Prostate gland (tissue), 2 donors: ENCODE measurements around the gene TRMU. TPM values are rescaled to one million over a fixed set of nuclear protein-coding genes. Genes with fewer than 3 reads are reported as not detected.
A peak's percentile ranks its signal among the peaks of the same experiment; 100 is the strongest.

Source experiments
- DNase-seq: peaks from one replicate; pipeline ENCODE4 v3.0.0-alpha.2; 2019; ENCODE audit warnings: low spot score
- H3K27ac ChIP-seq, 2 donors: fragments of 200-600 bp; sonication (generic); 2 replicates each; pipeline ENCODE4 v1.5.1; 2017 to 2019
- H3K27me3 ChIP-seq: fragments of 200-600 bp; sonication (generic); replicated peaks from 2 replicates; pipeline ENCODE4 v1.5.1; 2019; ENCODE audit not compliant: insufficient read depth
- H3K36me3 ChIP-seq, 2 donors: fragments of 200-600 bp; sonication (generic); 1 replicate in 1 of 2; 2 replicates in 1 of 2; pipeline versions ENCODE4 v1.5.1 to v1.8.1; 2017 to 2019
- H3K4me1 ChIP-seq: fragments of 200-600 bp; sonication (generic); replicated peaks from 2 replicates; pipeline ENCODE4 v1.5.1; 2019
- H3K4me3 ChIP-seq, 2 donors: fragments of 200-600 bp; sonication (generic); 2 replicates each; pipeline ENCODE4 v1.5.1; 2017 to 2019
- H3K9me3 ChIP-seq: fragments of 200-600 bp; sonication (generic); 2 replicates; pipeline ENCODE4 v1.5.1; 2017
- POLR2A ChIP-seq: fragments of 450-650 bp; IDR thresholded peaks from one replicate; pipeline ENCODE4 v1.6.1; 2016; ENCODE audit warnings: antibody characterized with exemption, mild to moderate bottlenecking
- POLR2AphosphoS5 ChIP-seq: sonication (generic); formaldehyde crosslinking; IDR thresholded peaks from one replicate; pipeline ENCODE4 v1.6.1; 2017; ENCODE audit warnings: antibody characterized with exemption
- WGBS: methylation state at CpG from one replicate; pipeline ENCODE4 v1.1.5; 2018; 5-methylcytosine and 5-hydroxymethylcytosine counted together
- intact Hi-C: fragments of 100-400 bp; cut with DNase I; formaldehyde crosslinking; loops from one replicate; pipeline ENCODE4 v1.14.2; 2022
- total RNA-seq, 2 donors: library from RNA; depleted of rRNA; stranded (reverse); fragments of >200 nt; gene quantifications; one replicate each; pipeline ENCODE4 v1.1.0, GENCODE V29; 2016
- TF ChIP-seq, protein P1 (sequence below), 4 experiments: fragments of 200-600 bp in 2 of 4; fragments of 450-650 bp in 2 of 4; sonication (generic) in 2 of 4; IDR thresholded peaks; 1 replicate in 3 of 4; 2 replicates in 1 of 4; pipeline ENCODE4 v1.5.1; 2016 to 2019; ENCODE audit warnings: antibody characterized with exemption in 4 of 4, mild to moderate bottlenecking in 2 of 4, moderate library complexity in 2 of 4

The TRMU gene, protein sequence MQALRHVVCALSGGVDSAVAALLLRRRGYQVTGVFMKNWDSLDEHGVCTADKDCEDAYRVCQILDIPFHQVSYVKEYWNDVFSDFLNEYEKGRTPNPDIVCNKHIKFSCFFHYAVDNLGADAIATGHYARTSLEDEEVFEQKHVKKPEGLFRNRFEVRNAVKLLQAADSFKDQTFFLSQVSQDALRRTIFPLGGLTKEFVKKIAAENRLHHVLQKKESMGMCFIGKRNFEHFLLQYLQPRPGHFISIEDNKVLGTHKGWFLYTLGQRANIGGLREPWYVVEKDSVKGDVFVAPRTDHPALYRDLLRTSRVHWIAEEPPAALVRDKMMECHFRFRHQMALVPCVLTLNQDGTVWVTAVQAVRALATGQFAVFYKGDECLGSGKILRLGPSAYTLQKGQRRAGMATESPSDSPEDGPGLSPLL
- total RNA-seq, result 10 to 100 TPM; 35.1 to 52.9 TPM

DNA sequence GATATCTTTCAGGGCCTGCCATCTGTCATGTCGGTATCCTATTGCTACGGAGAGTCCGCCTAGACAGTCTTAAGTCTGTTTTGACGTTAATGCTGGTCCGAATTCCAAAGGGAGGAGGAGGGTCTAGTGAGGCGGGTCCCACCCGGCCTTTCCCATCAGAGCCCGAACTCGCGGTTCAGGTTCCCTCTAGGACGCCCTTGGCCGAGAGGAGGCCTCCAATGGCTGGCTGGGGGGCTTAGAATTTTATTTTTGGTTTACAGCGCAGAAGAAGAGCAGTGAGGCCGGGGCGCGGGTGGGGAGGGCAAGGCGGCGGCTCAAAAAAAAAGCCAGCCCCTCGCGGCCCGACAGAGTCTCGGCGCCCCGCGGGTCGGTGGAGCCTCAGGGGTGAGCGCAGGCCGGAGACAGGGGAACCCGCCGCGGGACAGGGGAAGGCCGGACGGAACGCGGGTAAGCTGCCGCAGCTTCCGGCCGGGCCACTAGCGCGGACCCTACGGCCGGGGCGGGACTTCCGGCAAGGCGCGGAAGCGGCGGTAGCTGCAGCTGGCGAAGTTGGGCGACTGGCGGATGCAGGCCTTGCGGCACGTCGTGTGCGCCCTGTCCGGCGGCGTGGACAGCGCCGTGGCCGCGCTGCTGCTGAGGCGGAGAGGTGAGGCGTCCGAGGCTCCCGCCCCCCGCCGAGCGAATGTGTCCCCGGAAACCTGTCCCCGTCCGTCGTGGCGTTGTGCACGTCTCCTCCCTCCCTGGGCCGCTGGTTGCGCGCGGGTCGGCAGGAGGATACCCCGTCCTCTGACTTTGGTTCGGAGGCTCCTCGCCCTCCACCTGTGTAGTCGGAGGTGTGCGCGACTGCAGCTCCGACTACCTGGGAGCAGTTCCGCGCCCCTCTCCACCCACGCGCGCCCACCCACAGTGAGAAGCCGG is at the start of gene TRMU:
TRMU (plus strand) TSS at position 514 of the 918 bp plus-strand sequence; CDS start at position 565, 51 bp downstream.
- Histone ChIP-seq H3K27me3 (no peaks in the 10 kb centered on the region), H3K9me3 (no peaks in the 10 kb centered on the region), H3K4me3 (peak within 1 kb of the TSS; percentile 66 to 90), H3K36me3 (peaks cover 5 to 14% of the 10 kb centered on the region in 2 donors), H3K27ac (peak within 1 kb of the TSS; percentile 85 to 86), H3K4me1 (peaks cover 5% of the 10 kb centered on the region)
- WGBS, result 1% methylated on average over 63 of the region's 93 CpGs
- peak; percentile 65 for DNase-seq
- intact Hi-C loops, result no loop called here
- peak; percentile 56 for TF ChIP-seq POLR2A
- TF ChIP-seq POLR2AphosphoS5, result peak; percentile 79
- TF ChIP-seq, protein P1, sequence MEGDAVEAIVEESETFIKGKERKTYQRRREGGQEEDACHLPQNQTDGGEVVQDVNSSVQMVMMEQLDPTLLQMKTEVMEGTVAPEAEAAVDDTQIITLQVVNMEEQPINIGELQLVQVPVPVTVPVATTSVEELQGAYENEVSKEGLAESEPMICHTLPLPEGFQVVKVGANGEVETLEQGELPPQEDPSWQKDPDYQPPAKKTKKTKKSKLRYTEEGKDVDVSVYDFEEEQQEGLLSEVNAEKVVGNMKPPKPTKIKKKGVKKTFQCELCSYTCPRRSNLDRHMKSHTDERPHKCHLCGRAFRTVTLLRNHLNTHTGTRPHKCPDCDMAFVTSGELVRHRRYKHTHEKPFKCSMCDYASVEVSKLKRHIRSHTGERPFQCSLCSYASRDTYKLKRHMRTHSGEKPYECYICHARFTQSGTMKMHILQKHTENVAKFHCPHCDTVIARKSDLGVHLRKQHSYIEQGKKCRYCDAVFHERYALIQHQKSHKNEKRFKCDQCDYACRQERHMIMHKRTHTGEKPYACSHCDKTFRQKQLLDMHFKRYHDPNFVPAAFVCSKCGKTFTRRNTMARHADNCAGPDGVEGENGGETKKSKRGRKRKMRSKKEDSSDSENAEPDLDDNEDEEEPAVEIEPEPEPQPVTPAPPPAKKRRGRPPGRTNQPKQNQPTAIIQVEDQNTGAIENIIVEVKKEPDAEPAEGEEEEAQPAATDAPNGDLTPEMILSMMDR (IDR thresholded peaks at IDR 0.05), result peak in 1 of 4 experiments; percentile 2

- no peak for DNase-seq
- Histone ChIP-seq H3K4me3 (no peak overlapping the region), H3K9me3 (no peaks in the 10 kb centered on the region), H3K4me1 (no peaks in the 10 kb centered on the region), H3K27ac (no peak overlapping the region), H3K36me3 (peaks cover 0 to 19% of the 10 kb centered on the region in 2 donors), H3K27me3 (no peaks in the 10 kb centered on the region)
- 93% methylated on average over 3 of the region's 3 CpGs for WGBS
- intact Hi-C loops, result no loop called here
- TF ChIP-seq, protein P1 (IDR thresholded peaks at IDR 0.05), result no peak
- TF ChIP-seq POLR2A (no peak), POLR2AphosphoS5 (no peak)
Observed at GRCh38 chr22:46286006-46286405, 49.5 kb upstream of the TRMU start.

DNA sequence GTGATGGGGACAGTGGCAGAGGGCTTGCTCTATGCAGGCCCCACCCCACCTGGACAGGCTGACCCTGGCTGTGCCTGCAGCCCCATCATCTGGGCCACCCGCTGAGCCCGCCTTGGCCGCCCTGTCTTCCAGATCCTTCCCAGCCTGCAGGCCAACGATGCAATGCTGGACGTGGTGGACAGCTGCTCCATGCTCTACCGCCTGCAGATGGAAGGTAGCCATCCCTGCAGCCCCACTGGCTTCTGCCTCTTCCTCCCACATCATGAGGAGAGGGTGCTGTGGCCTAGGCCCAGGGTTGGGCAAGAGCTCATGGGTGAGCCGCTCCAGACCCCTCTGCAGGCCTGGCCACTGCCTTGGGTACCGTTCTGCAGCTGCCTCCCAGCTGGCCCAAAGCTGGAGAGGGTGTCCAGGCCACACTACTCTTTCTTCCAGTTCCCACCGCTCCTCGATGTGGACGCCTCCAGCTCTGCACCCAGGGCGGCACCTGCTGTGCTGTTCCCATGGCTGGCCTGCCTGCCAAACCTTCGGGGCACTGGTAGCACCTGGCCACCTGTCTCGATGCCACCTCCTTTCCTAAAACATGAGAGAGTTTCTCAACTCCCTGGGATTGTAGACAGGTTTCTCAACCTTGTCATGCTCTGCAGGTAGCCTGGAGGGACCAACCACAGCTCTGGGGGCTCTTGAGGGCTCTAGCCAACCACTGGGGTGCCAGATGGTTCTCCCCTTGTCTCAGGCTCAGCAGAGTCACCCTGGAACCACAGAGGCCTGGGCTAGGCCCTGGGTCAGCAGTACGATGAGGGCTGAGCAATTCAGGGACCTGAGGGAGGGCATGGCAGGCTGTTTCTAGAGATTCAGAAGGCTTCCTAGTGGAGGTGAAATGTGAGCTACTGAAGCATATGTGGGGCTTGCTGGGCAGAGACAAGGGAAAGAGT is 48.3 kb upstream of the TRMU start:
- Histone ChIP-seq H3K27ac (no peak overlapping the region), H3K4me3 (no peak overlapping the region), H3K9me3 (no peaks in the 10 kb centered on the region), H3K27me3 (no peaks in the 10 kb centered on the region), H3K36me3 (peaks cover 0 to 14% of the 10 kb centered on the region in 2 donors), H3K4me1 (no peaks in the 10 kb centered on the region)
- intact Hi-C loops, result no loop called here
- no peak for DNase-seq
- WGBS, result 90% methylated on average over 14 of the region's 15 CpGs
- TF ChIP-seq POLR2A (no peak), POLR2AphosphoS5 (no peak)
- TF ChIP-seq, protein P1 (IDR thresholded peaks at IDR 0.05), result no peak

DNA sequence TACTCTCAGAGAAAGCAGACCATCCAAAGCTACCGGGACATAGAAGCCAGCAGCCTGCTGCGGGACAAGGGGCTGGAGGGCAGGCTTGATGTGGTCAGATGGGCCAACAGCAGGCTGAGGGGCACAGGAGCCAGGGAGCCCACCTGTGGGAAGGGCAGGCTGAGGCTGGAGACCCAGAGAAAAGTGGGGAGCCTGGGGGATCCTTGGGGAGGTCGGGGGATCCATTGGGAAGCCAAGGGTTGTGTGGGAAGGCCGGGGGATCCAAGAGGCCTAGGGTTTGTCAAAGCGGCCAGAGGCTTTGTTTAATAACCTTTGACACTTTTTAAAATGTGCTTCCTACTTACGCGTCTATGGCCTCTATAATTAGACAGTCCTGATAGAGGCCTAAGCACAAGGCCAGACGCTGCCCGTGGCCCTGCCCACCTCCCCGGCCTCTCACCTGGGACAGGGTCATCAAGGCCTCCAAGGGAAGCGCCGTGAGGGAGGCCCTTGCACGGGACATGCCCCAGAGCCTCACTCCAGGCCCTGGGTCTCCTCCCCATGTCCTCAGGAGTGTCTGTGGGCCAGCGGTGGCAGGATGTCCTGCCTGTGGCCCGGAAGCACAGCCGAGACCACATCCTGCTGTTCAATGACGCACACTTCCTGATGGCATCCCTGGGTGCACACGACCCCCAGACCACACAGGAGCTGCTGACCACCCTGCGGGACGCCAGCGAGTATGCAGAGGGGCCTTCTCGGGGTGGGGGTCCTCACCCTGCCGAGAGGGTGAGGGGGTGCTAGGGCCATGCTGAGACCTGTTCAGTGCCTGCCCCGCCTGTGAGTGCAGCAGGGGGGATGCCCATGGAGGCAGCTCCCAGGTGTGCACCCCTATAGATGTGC is 47.4 kb upstream of the TRMU start:
- Histone ChIP-seq H3K4me3 (no peak overlapping the region), H3K4me1 (no peaks in the 10 kb centered on the region), H3K27me3 (no peaks in the 10 kb centered on the region), H3K27ac (no peak overlapping the region), H3K36me3 (peaks cover 0 to 19% of the 10 kb centered on the region in 2 donors), H3K9me3 (no peaks in the 10 kb centered on the region)
- TF ChIP-seq POLR2AphosphoS5 (no peak), POLR2A (no peak)
- TF ChIP-seq, protein P1 (IDR thresholded peaks at IDR 0.05), result no peak
- 78% methylated on average over 23 of the region's 24 CpGs for WGBS
- DNase-seq, result no peak
- intact Hi-C loops, result no loop called here
